A549 (cell line): ENCODE measurements around the gene ITFG1. TPM values are rescaled to one million over a fixed set of nuclear protein-coding genes. Genes with fewer than 3 reads are reported as not detected.

ENCODE experiments used
- ATAC-seq, 2 experiments: fragments of 200-7000 bp in 1 of 2; fragments of >200 bp in 1 of 2; cut with Nextera tagmentation in 1 of 2; cut with Tn5 transposase in 1 of 2; 3 replicates each; pipeline versions ENCODE4 v1.8.0 to v1.9.1; 2018 to 2020; ENCODE audit warnings: mild to moderate bottlenecking in 1 of 2, moderate library complexity in 1 of 2
- CTCF ChIA-PET: fragments of 300-600 bp; sonication (Branson Sonifier 250); formaldehyde crosslinking; extraction: SDS; loops from one replicate; lab custom pipeline; 2021; ENCODE audit warnings: antibody characterized with exemption, inconsistent platforms; lab: Yijun Ruan, JAX
- POLR2A ChIA-PET: fragments of 350-600 bp; formaldehyde crosslinking; extraction: SDS; loops from one replicate; lab custom pipeline; 2021; ENCODE audit warnings: antibody characterized with exemption, inconsistent platforms; lab: Yijun Ruan, JAX
- DNase-seq, 2 experiments: peaks; one replicate each; pipeline versions ENCODE4 v3.0.0 to v3.0.0-alpha.2; 2011 to 2016; ENCODE audit warnings: low read depth in 1 of 2, low spot score in 1 of 2
- FAIRE-seq: peaks from 2 replicates; lab custom pipeline; 2011; peaks lifted over from hg19 to GRCh38; lab: Jason Lieb, UNC
- H3K27ac ChIP-seq, 2 experiments: fragments of >200 bp; sonication (Bioruptor Twin); formaldehyde crosslinking; 3 replicates each; pipeline ENCODE4 v1.5.1; 2016 to 2017
- H3K4me1 ChIP-seq: fragments of >200 bp; sonication (Bioruptor Twin); formaldehyde crosslinking; 3 replicates; pipeline ENCODE4 v1.6.1; 2016
- H3K4me2 ChIP-seq: fragments of >200 bp; sonication (Bioruptor Twin); formaldehyde crosslinking; 3 replicates; pipeline ENCODE4 v1.6.1; 2016
- H3K4me3 ChIP-seq: fragments of >200 bp; sonication (Bioruptor Twin); formaldehyde crosslinking; 3 replicates; pipeline ENCODE4 v1.5.1; 2016
- H3K9me3 ChIP-seq: fragments of >200 bp; sonication (Bioruptor Twin); formaldehyde crosslinking; 3 replicates; pipeline ENCODE4 v1.6.1; 2016
- BCL3 ChIP-seq: fragments of >200 bp; sonication (Bioruptor Twin); formaldehyde crosslinking; IDR thresholded peaks from 3 replicates; pipeline ENCODE4 v1.6.1; 2016
- BHLHE40 ChIP-seq: IDR thresholded peaks from 2 replicates; pipeline ENCODE4 v1.6.1; 2012; ENCODE audit warnings: low read depth, low read length, inconsistent platforms
- CBX2 ChIP-seq: fragments of 200-600 bp; sonication (generic); IDR thresholded peaks from 2 replicates; pipeline ENCODE4 v1.6.1; 2016; ENCODE audit warnings: low read depth, mild to moderate bottlenecking, borderline replicate concordance
- CBX8 ChIP-seq: fragments of 200-600 bp; sonication (generic); IDR thresholded peaks from 2 replicates; pipeline ENCODE4 v1.6.1; 2016
- CHD4 ChIP-seq: fragments of 200-600 bp; sonication (generic); IDR thresholded peaks from 2 replicates; pipeline ENCODE4 v1.6.1; 2016; ENCODE audit warnings: antibody characterized with exemption, mild to moderate bottlenecking, borderline replicate concordance
- EP300 ChIP-seq, 2 experiments: fragments of >200 bp; sonication (Bioruptor Twin); formaldehyde crosslinking; IDR thresholded peaks; 2 replicates in 1 of 2; 3 replicates in 1 of 2; pipeline ENCODE4 v1.6.1; 2016 to 2017
- FOSB ChIP-seq: fragments of 250-450 bp; sonication (Bioruptor Pico); IDR thresholded peaks from 2 replicates; pipeline ENCODE4 v1.5.0; 2020; ENCODE audit warnings: mild to moderate bottlenecking, moderate library complexity
- FOXS1 ChIP-seq: fragments of 250-450 bp; sonication (Bioruptor Pico); IDR thresholded peaks from 2 replicates; pipeline ENCODE4 v1.5.0; 2020; ENCODE audit warnings: mild to moderate bottlenecking, moderate library complexity
- GATA3 ChIP-seq: IDR thresholded peaks from 2 replicates; pipeline ENCODE4 v1.6.1; 2012; ENCODE audit warnings: borderline replicate concordance
- HDAC2 ChIP-seq: fragments of 200-600 bp; sonication (generic); IDR thresholded peaks from 2 replicates; pipeline ENCODE4 v1.6.1; 2016
- HES2 ChIP-seq: fragments of >200 bp; sonication (Bioruptor Twin); formaldehyde crosslinking; IDR thresholded peaks from 2 replicates; pipeline ENCODE4 v1.6.1; 2016
- HOXB13 ChIP-seq: fragments of 250-450 bp; sonication (Bioruptor Pico); IDR thresholded peaks from 2 replicates; pipeline ENCODE4 v1.5.0; 2020; ENCODE audit warnings: low read depth, mild to moderate bottlenecking, moderate library complexity
- NPAS2 ChIP-seq: fragments of 250-450 bp; sonication (Bioruptor Pico); IDR thresholded peaks from 2 replicates; pipeline ENCODE4 v1.8.0; 2022; ENCODE audit warnings: mild to moderate bottlenecking, moderate library complexity, borderline replicate concordance
- NR3C1 ChIP-seq: fragments of >200 bp; sonication (Bioruptor Twin); formaldehyde crosslinking; IDR thresholded peaks from 3 replicates; pipeline ENCODE4 v1.6.1; 2017
- PBX3 ChIP-seq: IDR thresholded peaks from 2 replicates; pipeline ENCODE4 v1.6.1; 2012
- POLR2A ChIP-seq: IDR thresholded peaks from 2 replicates; pipeline ENCODE4 v1.6.1; 2012; ENCODE audit warnings: mild to moderate bottlenecking, low read length
- RAD21 ChIP-seq, 2 experiments: fragments of >200 bp in 1 of 2; sonication (Bioruptor Twin) in 1 of 2; formaldehyde crosslinking in 1 of 2; IDR thresholded peaks in 1 of 2; conservative IDR thresholded peaks in 1 of 2; 2 replicates in 1 of 2; 3 replicates in 1 of 2; pipeline ENCODE4 v1.6.1; 2012 to 2018; ENCODE audit warnings: inconsistent platforms in 1 of 2
- RARB ChIP-seq: fragments of 250-450 bp; sonication (Bioruptor Pico); IDR thresholded peaks from 2 replicates; pipeline ENCODE4 v1.8.0; 2021; ENCODE audit warnings: mild to moderate bottlenecking, moderate library complexity
- RFX5 ChIP-seq: fragments of 450-650 bp; IDR thresholded peaks from 2 replicates; pipeline ENCODE4 v1.7.1; 2014; ENCODE audit warnings: antibody characterized with exemption, mild to moderate bottlenecking, moderate library complexity
- SMC3 ChIP-seq: fragments of >200 bp; sonication (Bioruptor Twin); formaldehyde crosslinking; IDR thresholded peaks from 3 replicates; pipeline ENCODE4 v1.6.1; 2018; ENCODE audit warnings: inconsistent platforms
- TFCP2L1 ChIP-seq: fragments of 250-450 bp; sonication (Bioruptor Pico); IDR thresholded peaks from 2 replicates; pipeline ENCODE4 v1.5.0; 2021; ENCODE audit warnings: mild to moderate bottlenecking
- ZC3H11A ChIP-seq: fragments of 450-650 bp; IDR thresholded peaks from 2 replicates; pipeline ENCODE4 v1.6.1; 2014; ENCODE audit warnings: antibody characterized with exemption, mild to moderate bottlenecking
- ZSCAN20 ChIP-seq: fragments of 250-450 bp; sonication (Bioruptor Pico); IDR thresholded peaks from 2 replicates; pipeline ENCODE4 v1.8.0; 2022; ENCODE audit warnings: mild to moderate bottlenecking, moderate library complexity
- WGBS: methylation state at CpG from one replicate; pipeline ENCODE4 v1.1.6; 2017; ENCODE audit errors: missing lambda C conversion rate; 5-methylcytosine and 5-hydroxymethylcytosine counted together
- polyA plus RNA-seq, 4 experiments: library from polyadenylated mRNA; depleted of rRNA in 3 of 4; stranded (reverse); fragments of >200 nt; fragmentation: RNase III in 1 of 4; extraction: RNeasy Plus Mini Kit Qiagen cat#74134 plus additional on column Dnase treatment in 1 of 4; gene quantifications; 2 replicates in 3 of 4; 3 replicates in 1 of 4; pipeline ENCODE4 v1.2.3, GENCODE V29; 2011 to 2017
- TF ChIP-seq, protein P1 (sequence below): IDR thresholded peaks from 2 replicates; pipeline ENCODE4 v1.6.1; 2012
- TF ChIP-seq, protein P2 (sequence below): fragments of 250-450 bp; sonication (Bioruptor Pico); IDR thresholded peaks from 2 replicates; pipeline ENCODE4 v1.5.0; 2020; ENCODE audit warnings: low read depth, mild to moderate bottlenecking, moderate library complexity
- TF ChIP-seq, protein P3 (sequence below): fragments of >200 bp; sonication (Bioruptor Twin); formaldehyde crosslinking; IDR thresholded peaks from 3 replicates; pipeline ENCODE4 v1.5.1; 2016
- TF ChIP-seq, protein P4 (sequence below): fragments of 250-450 bp; sonication (Bioruptor Pico); IDR thresholded peaks from 2 replicates; pipeline ENCODE4 v1.5.0; 2021; ENCODE audit warnings: mild to moderate bottlenecking, moderate library complexity, borderline replicate concordance
- TF ChIP-seq, protein P5 (sequence below): fragments of 150-350 bp; IDR thresholded peaks from 2 replicates; pipeline ENCODE4 v1.6.1; 2014; ENCODE audit warnings: low read depth, mild to moderate bottlenecking, low read length

The ITFG1 gene
- polyA plus RNA-seq, 2 of the 4 experiments (the other 2 are of a cell fraction): 32.9 to 112 TPM

- Histone ChIP-seq H3K4me1 (no peaks in the 10 kb centered on the region), H3K4me3 (no peak overlapping the region), H3K4me2 (no peak overlapping the region), H3K27ac (no peak overlapping the region), H3K9me3 (no peaks in the 10 kb centered on the region)
- 87% methylated on average over 4 of the region's 4 CpGs for WGBS
- no peak for DNase-seq
- ChIA-PET CTCF (interaction anchor here (0.9 kb wide), 1 partner anchor 167 kb away, joined by 3 read pairs; no protein-coding TSS in a partner anchor), POLR2A (no interaction called here)
- no peak for FAIRE-seq
- ATAC-seq: no peak
- no peak for TF ChIP-seq NR3C1
- no peak for TF ChIP-seq NPAS2 (CRISPR knock-in tag)
- TF ChIP-seq SMC3: no peak
- TF ChIP-seq HES2: no peak
- TF ChIP-seq, protein P1, sequence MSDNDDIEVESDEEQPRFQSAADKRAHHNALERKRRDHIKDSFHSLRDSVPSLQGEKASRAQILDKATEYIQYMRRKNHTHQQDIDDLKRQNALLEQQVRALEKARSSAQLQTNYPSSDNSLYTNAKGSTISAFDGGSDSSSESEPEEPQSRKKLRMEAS: no peak
- TF ChIP-seq RARB (CRISPR knock-in tag): no peak
- no peak for TF ChIP-seq EP300 (IDR thresholded peaks at IDR 0.05)
- TF ChIP-seq POLR2A: no peak
- no peak for TF ChIP-seq TFCP2L1
- TF ChIP-seq PBX3: no peak
- no peak for TF ChIP-seq HOXB13 (CRISPR knock-in tag)
- TF ChIP-seq CHD4: no peak
- TF ChIP-seq GATA3: no peak
- TF ChIP-seq HDAC2: no peak
- TF ChIP-seq BCL3: no peak
- no peak for TF ChIP-seq RAD21 (conservative IDR thresholded peaks at IDR 0.05 in 1 of 2, IDR thresholded peaks at IDR 0.05 in 1 of 2)
These were observed 64.9 kb downstream of the ITFG1 start for GRCh38 chr16:47395733-47396498.

- ATAC-seq (no peak), FAIRE-seq (no peak), DNase-seq (no peak)
- H3K4me2 ChIP-seq: no peak overlapping the region
- TF ChIP-seq, protein P2, sequence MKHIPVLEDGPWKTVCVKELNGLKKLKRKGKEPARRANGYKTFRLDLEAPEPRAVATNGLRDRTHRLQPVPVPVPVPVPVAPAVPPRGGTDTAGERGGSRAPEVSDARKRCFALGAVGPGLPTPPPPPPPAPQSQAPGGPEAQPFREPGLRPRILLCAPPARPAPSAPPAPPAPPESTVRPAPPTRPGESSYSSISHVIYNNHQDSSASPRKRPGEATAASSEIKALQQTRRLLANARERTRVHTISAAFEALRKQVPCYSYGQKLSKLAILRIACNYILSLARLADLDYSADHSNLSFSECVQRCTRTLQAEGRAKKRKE (CRISPR knock-in tag): no peak
- TF ChIP-seq CBX8: no peak
- TF ChIP-seq BHLHE40: no peak
- TF ChIP-seq ZC3H11A: no peak
- no peak for TF ChIP-seq NPAS2 (CRISPR knock-in tag)
- no peak for TF ChIP-seq FOXS1
- TF ChIP-seq HOXB13 (CRISPR knock-in tag): no peak
- TF ChIP-seq, protein P3, sequence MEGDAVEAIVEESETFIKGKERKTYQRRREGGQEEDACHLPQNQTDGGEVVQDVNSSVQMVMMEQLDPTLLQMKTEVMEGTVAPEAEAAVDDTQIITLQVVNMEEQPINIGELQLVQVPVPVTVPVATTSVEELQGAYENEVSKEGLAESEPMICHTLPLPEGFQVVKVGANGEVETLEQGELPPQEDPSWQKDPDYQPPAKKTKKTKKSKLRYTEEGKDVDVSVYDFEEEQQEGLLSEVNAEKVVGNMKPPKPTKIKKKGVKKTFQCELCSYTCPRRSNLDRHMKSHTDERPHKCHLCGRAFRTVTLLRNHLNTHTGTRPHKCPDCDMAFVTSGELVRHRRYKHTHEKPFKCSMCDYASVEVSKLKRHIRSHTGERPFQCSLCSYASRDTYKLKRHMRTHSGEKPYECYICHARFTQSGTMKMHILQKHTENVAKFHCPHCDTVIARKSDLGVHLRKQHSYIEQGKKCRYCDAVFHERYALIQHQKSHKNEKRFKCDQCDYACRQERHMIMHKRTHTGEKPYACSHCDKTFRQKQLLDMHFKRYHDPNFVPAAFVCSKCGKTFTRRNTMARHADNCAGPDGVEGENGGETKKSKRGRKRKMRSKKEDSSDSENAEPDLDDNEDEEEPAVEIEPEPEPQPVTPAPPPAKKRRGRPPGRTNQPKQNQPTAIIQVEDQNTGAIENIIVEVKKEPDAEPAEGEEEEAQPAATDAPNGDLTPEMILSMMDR: no peak
- no peak for TF ChIP-seq RFX5
- no peak for TF ChIP-seq ZSCAN20 (CRISPR knock-in tag)
- no peak for TF ChIP-seq FOSB (CRISPR knock-in tag)
- no peak for TF ChIP-seq TFCP2L1
- TF ChIP-seq, protein P4, sequence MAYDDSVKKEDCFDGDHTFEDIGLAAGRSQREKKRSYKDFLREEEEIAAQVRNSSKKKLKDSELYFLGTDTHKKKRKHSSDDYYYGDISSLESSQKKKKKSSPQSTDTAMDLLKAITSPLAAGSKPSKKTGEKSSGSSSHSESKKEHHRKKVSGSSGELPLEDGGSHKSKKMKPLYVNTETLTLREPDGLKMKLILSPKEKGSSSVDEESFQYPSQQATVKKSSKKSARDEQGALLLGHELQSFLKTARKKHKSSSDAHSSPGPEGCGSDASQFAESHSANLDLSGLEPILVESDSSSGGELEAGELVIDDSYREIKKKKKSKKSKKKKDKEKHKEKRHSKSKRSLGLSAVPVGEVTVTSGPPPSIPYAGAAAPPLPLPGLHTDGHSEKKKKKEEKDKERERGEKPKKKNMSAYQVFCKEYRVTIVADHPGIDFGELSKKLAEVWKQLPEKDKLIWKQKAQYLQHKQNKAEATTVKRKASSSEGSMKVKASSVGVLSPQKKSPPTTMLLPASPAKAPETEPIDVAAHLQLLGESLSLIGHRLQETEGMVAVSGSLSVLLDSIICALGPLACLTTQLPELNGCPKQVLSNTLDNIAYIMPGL (CRISPR knock-in tag): no peak
- no peak for TF ChIP-seq CBX2
- TF ChIP-seq, protein P5, sequence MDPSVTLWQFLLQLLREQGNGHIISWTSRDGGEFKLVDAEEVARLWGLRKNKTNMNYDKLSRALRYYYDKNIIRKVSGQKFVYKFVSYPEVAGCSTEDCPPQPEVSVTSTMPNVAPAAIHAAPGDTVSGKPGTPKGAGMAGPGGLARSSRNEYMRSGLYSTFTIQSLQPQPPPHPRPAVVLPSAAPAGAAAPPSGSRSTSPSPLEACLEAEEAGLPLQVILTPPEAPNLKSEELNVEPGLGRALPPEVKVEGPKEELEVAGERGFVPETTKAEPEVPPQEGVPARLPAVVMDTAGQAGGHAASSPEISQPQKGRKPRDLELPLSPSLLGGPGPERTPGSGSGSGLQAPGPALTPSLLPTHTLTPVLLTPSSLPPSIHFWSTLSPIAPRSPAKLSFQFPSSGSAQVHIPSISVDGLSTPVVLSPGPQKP: no peak
- H3K27ac ChIP-seq: no peak overlapping the region
- ChIA-PET POLR2A (no interaction called here), CTCF (no interaction called here)
- WGBS: 86% methylated on average over 8 of the region's 8 CpGs
- H3K4me3 ChIP-seq: no peak overlapping the region
- H3K9me3 ChIP-seq: no peaks in the 10 kb centered on the region
- H3K4me1 ChIP-seq: no peaks in the 10 kb centered on the region
These were observed 68.8 kb downstream of the ITFG1 start for GRCh38 chr16:47392081-47392480.
